HG03135 (cell line): ENCODE measurements around the gene ZNF277.

ENCODE experiments used
- ATAC-seq: cut with Tn5 transposase; IDR thresholded peaks from one replicate; pipeline ENCODE4 v1.9.1; 2021; ENCODE audit warnings: mild to moderate bottlenecking, moderate library complexity; ENCODE audit not compliant: unreplicated experiment

The ZNF277 gene, protein sequence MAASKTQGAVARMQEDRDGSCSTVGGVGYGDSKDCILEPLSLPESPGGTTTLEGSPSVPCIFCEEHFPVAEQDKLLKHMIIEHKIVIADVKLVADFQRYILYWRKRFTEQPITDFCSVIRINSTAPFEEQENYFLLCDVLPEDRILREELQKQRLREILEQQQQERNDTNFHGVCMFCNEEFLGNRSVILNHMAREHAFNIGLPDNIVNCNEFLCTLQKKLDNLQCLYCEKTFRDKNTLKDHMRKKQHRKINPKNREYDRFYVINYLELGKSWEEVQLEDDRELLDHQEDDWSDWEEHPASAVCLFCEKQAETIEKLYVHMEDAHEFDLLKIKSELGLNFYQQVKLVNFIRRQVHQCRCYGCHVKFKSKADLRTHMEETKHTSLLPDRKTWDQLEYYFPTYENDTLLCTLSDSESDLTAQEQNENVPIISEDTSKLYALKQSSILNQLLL

GRCh38 chr7:112206238-112206990, at the start of gene ZNF277, which contains the start of gene DOCK4:
ZNF277 (plus strand) TSS chr7:112206695; CDS start chr7:112206717, 22 bp downstream.
DOCK4 (minus strand) TSS chr7:112206399; CDS start chr7:112206138, 261 bp downstream.
- peak; percentile 95 for ATAC-seq

DNA sequence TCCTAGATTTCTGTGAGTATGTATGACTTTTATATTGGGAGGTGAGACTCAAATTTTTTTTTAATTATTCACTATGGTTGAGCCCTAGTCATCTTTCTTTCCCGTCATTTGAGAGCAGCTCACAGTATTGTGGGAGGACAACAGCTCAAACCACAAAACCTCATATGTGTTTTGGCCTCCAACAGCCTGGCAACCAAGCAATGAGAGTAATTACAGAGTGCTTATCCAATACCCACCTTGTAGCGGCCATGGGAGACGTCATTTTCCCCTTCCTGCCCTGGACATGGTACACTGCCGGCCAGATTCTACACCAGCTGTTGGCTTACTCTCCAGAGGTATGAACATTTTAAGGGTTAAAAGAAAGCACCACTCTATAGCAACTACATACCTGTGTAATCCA, 49.4 kb upstream of the ZNF277 start:
- ATAC-seq = no peak

DNA sequence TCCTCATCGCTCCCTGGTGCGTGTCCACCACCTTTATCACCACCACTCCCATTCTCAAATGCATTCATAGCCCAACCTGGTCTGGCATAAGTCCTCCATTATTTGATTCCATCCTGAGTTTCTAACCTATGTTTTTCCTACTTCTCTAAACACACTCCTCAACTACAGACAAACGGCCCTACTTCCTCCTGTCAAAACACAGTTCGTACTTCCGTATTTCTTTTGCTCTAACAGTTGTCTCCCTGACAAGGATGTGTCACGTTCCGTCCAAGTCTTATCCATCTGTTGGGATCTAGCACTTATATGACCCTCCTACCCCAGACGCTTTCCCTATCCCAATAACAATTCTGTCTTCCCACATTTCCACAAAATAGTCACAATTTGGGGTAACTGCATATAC, 47.1 kb upstream of the ZNF277 start:
- no peak for ATAC-seq

- no peak for ATAC-seq
These were observed 46.2 kb upstream of the ZNF277 start for GRCh38 chr7:112160130-112160770.

- ATAC-seq = no peak
These were observed 45.7 kb upstream of the ZNF277 start for GRCh38 chr7:112160771-112161150.

GRCh38 chr7:112161253-112162141, 45.0 kb upstream of the ZNF277 start:
- ATAC-seq = no peak

GRCh38 chr7:112162142-112162766, 44.2 kb upstream of the ZNF277 start:
- no peak for ATAC-seq

DNA sequence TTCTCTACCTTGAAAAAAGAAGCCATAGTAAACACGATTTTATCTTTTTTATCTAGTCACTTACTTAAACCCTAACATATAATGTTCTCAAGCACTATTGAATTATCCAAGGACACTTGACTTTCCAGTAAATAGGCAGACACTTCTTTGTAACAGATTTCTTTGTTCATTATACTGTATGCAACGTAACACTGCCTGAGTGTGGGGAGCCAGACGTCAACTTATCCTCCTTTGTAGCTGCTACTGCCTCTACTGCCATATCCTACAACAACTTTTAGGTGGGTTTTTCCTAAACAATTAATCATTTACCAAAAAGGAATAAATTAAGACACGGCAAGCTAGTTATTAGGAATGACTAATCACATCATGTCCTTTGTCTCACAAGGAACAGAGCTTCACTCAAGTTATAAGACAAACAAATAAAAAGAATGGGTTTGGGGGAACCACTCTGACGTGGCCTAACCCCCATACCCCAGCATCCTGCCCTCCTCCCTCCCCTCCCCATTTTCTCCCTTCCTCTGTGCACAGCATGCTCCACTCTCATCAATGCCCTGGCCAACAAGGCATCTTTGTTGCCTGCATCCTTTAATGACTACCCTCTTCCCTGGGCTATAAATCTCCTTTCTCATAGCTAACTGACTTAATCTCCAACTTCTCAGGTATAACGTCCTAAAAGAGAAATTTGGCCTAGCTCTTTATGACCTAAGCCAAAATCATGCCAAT, 43.5 kb upstream of the ZNF277 start:
- ATAC-seq = no peak

- no peak for ATAC-seq
These were observed 39.3 kb upstream of the ZNF277 start for GRCh38 chr7:112167147-112167546.

DNA sequence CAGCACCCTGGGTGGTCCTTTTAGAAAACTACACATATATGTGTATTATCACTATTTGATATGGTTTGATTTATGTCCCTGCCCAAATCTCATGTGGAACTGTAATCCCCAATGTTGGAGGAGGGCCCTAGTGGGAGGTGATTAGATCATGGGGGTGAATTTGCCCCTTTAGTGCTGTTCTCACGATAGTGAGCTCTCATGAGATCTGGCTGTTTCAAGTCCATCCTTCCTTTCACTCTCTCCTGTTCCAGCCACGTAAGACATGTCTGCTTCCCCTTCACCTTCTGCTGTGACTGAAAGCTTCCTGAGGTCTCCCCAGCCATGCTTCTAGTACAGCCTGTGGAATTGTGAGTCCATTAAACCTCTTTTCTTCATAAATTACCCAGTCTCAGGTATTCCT, 37.6 kb upstream of the ZNF277 start:
- no peak for ATAC-seq

DNA sequence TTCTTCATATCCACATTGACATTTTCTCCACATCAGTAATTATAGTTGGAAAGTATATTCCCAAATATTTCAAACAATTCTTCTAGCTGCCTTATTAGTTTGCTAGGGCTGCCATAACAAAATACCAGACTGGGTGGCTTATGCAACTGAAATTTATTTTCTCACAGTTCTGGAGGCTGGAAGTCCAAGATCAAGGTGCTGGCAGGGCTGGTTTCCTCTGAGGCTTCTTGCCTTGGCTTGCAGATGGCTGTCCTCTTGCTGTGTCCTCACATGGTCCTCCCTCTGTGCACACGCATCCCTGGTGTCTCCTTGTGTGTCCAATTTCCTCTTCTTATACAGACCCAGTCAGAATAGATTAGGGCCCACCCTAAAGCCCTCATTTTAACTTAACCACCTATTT, 34.8 kb upstream of the ZNF277 start:
- ATAC-seq = no peak

DNA sequence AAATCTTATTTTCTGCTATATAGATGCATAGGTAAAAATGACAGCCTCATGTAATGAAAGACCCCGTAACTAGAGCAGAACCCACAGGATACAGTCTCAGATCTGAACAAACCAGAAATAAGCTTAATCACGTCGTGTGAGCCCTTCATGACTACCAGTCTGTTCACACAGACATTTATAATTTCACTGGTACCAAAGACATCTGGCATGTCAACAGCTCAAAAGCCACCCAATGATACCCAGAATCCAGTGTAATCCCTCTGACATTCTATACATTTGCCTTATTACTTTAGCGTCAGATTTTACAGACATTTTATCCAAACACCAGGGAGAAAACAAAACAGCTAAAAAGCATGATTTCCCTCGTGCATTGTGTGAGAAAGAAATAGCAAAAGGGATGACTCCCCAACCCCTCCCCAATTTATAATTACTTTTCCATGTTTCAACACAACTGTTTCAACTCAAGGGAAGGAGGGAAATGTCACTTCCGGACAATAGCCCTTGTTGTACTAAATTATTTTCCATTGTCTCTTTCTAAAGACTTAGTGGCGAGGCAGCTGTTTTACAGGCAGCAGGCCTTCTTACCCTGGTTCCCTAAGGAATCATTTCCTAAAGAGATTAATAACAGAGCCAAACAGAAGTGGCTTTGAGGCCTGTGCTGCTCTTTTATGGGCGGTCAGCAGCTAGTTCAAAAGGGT, 33.5 kb upstream of the ZNF277 start:
- ATAC-seq = no peak

- ATAC-seq = no peak
These were observed 33.0 kb upstream of the ZNF277 start for GRCh38 chr7:112173568-112173905.

DNA sequence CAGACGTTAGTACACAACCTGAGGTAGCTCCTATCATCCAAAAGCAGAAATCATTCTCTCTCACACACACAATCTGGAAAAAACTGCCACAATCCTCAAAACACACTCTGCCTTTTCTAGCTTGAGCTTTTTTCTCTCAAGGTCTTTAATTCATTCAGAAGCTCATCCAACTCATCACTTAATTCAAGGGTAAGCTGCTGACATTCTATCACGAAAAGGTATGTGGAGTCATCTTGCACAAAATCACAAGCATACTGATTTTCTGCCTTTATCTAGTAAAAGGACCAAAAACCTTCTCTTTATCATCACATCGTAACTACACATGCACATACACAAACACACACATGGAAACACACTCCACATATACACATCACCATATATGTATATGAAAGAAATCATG, 32.3 kb upstream of the ZNF277 start:
- ATAC-seq = no peak

DNA sequence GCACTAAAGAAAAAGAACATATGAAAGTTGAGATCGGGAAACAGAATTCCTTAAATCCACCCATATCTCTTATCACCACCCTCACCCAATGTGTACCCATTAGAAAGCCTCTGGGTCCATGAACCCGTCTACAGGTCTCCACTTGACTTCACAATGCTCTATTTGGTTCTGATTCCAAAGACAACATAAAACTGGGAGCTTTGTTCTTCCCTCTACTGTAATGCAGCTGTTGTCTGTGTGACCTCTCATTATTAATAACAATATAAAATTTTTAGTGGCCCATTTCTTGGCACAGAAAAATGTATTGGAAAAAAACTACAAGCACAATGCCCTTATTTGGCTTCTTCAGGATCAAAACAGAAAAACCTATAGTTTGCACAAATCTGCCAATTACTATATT, 30.3 kb upstream of the ZNF277 start:
- no peak for ATAC-seq

DNA sequence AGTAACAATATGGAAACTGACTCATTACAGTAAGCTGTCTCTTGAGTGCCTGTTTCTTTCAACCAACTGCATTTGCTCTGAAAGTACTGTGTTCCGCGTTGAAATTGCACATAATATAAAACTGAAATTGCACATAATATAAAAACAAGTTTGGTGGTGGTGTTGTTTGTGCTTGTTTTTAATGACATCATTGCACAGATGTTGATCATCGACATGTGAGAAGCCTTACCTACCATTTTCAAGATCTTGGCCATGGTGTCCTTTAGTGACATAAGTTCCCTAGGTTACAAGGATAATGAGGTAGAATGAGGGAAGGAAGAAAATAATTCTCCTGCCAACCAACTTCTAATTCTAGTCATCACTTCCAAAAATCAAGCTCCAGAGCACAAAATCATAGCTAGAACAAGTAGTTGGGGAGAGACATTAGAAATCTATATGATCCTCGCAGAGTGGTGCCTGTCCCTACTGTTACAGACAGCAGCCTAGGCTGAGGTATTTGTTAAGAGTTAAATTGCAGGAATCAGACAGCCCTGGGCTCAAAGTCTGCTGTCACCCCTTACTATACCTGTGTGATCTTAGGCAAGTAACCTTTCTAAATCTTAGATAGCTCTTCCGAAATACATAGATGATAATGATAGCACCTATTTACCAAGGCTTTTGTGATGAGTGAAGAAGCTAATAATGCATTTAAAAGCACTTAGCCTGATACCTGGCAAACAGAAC, 29.6 kb upstream of the ZNF277 start:
- ATAC-seq = no peak

GRCh38 chr7:112180223-112180622, 26.3 kb upstream of the ZNF277 start:
- no peak for ATAC-seq

GRCh38 chr7:112182749-112183148, 23.7 kb upstream of the ZNF277 start:
- ATAC-seq = no peak
